HL-60 (cell line): ENCODE data around the gene PRIMA1.

Experiments used
- DNase-seq, 2 experiments: peaks; one replicate each; pipeline ENCODE4 v3.0.0-alpha.2; 2010 to 2020; ENCODE audit warnings: low read depth in 1 of 2, low spot score in 1 of 2
- H3K27ac ChIP-seq: fragments of 250-450 bp; sonication (Bioruptor Pico); replicated peaks from 2 replicates; pipeline ENCODE4 v1.5.1; 2020; ENCODE audit warnings: mild to moderate bottlenecking, moderate library complexity
- H3K27me3 ChIP-seq: fragments of 250-450 bp; sonication (Bioruptor Pico); 2 replicates; pipeline ENCODE4 v1.5.1; 2021; ENCODE audit warnings: mild to moderate bottlenecking, moderate library complexity; ENCODE audit not compliant: insufficient read depth, poor library complexity, severe bottlenecking
- H3K4me3 ChIP-seq: replicated peaks from 2 replicates; pipeline ENCODE4 v1.5.1; 2011; ENCODE audit warnings: mild to moderate bottlenecking, control low read depth, low read length; ENCODE audit not compliant: insufficient read depth
- GABPA ChIP-seq: IDR thresholded peaks from 2 replicates; pipeline ENCODE4 v1.6.1; 2012; ENCODE audit warnings: low read depth
- POLR2AphosphoS5 ChIP-seq: IDR thresholded peaks from 2 replicates; pipeline ENCODE4 v1.6.1; 2012; ENCODE audit warnings: low read depth
- SPI1 ChIP-seq: IDR thresholded peaks from 2 replicates; pipeline ENCODE4 v1.6.1; 2012; ENCODE audit warnings: low read depth, mild to moderate bottlenecking, borderline replicate concordance
- TF ChIP-seq, protein P1 (sequence below): IDR thresholded peaks from 2 replicates; pipeline ENCODE4 v1.6.1; 2012; ENCODE audit warnings: low read depth; ENCODE audit not compliant: insufficient replicate concordance
- TF ChIP-seq, protein P2 (sequence below): IDR thresholded peaks from one replicate; pipeline ENCODE4 v1.5.1; 2011; ENCODE audit warnings: low read length, control low read depth, inconsistent platforms; ENCODE audit not compliant: insufficient read depth

PRIMA1 gene

DNA sequence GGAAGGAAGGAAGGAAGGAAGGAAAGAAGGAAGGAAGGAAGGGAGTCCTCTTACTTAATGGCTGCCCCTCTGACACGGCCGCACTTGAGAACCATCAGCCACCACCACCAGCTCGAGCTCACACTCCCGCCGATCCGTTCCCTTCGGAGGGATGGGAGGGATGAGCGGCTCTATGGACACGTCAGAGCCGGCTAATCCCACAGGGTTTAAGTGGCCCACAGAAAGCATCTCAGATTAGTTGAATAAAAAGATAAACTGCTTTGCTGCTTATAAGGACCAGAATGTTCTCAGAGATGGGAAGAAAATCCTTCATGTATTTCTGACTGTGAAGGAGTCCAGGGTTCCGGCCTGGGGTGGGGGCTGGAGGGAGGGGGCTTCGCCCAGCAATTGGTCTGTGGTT is 31.1 kb downstream of the PRIMA1 start:
- TF ChIP-seq SPI1 (no peak), POLR2AphosphoS5 (no peak)
- no peak overlapping the region for H3K4me3 ChIP-seq
- no peak overlapping the region for H3K27ac ChIP-seq
- H3K27me3 ChIP-seq, result no peaks in the 10 kb centered on the region
- DNase-seq, result no peak

DNA sequence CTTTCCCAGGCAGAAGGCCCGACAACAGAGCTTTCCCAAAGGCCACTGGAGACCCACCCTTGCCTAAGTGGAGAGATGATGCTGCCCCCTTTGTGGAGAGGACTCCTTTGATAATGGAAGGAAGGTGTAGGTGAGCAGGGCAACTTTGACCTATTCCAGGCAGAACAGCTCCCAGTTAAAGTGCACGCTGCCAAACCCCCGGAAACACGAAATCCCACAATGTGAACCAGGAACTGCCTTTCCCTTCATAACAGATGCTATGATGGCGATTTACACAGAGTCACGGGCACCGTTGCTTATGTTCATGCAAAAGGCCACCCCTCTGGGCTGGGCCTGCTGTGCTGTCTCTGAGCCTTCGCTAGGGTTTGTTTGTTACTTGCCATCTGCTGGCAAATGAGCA is 34.6 kb downstream of the PRIMA1 start:
- Histone ChIP-seq H3K27ac (no peak overlapping the region), H3K4me3 (no peak overlapping the region), H3K27me3 (no peaks in the 10 kb centered on the region)
- DNase-seq, result no peak
- TF ChIP-seq, protein P1, sequence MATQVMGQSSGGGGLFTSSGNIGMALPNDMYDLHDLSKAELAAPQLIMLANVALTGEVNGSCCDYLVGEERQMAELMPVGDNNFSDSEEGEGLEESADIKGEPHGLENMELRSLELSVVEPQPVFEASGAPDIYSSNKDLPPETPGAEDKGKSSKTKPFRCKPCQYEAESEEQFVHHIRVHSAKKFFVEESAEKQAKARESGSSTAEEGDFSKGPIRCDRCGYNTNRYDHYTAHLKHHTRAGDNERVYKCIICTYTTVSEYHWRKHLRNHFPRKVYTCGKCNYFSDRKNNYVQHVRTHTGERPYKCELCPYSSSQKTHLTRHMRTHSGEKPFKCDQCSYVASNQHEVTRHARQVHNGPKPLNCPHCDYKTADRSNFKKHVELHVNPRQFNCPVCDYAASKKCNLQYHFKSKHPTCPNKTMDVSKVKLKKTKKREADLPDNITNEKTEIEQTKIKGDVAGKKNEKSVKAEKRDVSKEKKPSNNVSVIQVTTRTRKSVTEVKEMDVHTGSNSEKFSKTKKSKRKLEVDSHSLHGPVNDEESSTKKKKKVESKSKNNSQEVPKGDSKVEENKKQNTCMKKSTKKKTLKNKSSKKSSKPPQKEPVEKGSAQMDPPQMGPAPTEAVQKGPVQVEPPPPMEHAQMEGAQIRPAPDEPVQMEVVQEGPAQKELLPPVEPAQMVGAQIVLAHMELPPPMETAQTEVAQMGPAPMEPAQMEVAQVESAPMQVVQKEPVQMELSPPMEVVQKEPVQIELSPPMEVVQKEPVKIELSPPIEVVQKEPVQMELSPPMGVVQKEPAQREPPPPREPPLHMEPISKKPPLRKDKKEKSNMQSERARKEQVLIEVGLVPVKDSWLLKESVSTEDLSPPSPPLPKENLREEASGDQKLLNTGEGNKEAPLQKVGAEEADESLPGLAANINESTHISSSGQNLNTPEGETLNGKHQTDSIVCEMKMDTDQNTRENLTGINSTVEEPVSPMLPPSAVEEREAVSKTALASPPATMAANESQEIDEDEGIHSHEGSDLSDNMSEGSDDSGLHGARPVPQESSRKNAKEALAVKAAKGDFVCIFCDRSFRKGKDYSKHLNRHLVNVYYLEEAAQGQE, result no peak
- TF ChIP-seq SPI1, result no peak
- TF ChIP-seq, protein P2, sequence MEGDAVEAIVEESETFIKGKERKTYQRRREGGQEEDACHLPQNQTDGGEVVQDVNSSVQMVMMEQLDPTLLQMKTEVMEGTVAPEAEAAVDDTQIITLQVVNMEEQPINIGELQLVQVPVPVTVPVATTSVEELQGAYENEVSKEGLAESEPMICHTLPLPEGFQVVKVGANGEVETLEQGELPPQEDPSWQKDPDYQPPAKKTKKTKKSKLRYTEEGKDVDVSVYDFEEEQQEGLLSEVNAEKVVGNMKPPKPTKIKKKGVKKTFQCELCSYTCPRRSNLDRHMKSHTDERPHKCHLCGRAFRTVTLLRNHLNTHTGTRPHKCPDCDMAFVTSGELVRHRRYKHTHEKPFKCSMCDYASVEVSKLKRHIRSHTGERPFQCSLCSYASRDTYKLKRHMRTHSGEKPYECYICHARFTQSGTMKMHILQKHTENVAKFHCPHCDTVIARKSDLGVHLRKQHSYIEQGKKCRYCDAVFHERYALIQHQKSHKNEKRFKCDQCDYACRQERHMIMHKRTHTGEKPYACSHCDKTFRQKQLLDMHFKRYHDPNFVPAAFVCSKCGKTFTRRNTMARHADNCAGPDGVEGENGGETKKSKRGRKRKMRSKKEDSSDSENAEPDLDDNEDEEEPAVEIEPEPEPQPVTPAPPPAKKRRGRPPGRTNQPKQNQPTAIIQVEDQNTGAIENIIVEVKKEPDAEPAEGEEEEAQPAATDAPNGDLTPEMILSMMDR, result no peak
- TF ChIP-seq POLR2AphosphoS5, result no peak
- no peak for TF ChIP-seq GABPA

- H3K4me3 ChIP-seq, result no peak overlapping the region
- TF ChIP-seq SPI1 (no peak), GABPA (no peak), POLR2AphosphoS5 (no peak)
- TF ChIP-seq, protein P1, result no peak
- TF ChIP-seq, protein P2, result no peak
- DNase-seq, result no peak
- H3K27ac ChIP-seq, result no peak overlapping the region
- no peaks in the 10 kb centered on the region for H3K27me3 ChIP-seq
Measured at GRCh38 chr14:93752980-93753561, 35.2 kb downstream of the PRIMA1 start.

- no peak overlapping the region for H3K27ac ChIP-seq
- DNase-seq, result no peak
- no peak for TF ChIP-seq SPI1
- TF ChIP-seq, protein P1, result no peak
- TF ChIP-seq, protein P2, result no peak
- no peak for TF ChIP-seq GABPA
- no peak for TF ChIP-seq POLR2AphosphoS5
- no peak overlapping the region for H3K4me3 ChIP-seq
- no peaks in the 10 kb centered on the region for H3K27me3 ChIP-seq
Measured at GRCh38 chr14:93751946-93752655, 36.2 kb downstream of the PRIMA1 start.
